OCI-M1 (cell line): Measurements from ENCODE around the gene FABP6.
"Not testable (repeated sequence)": the region's sequence is repeated elsewhere in the genome, so short reads cannot be mapped to it uniquely, and the experiment has no call there.

ENCODE experiments used
- DNase-seq: peaks from one replicate; lab custom pipeline; 2025; lab: John Stamatoyannopoulos, UW

FABP6 gene

GRCh38 chr5:160221082-160221481 lies 8.2 kb upstream of the FABP6 start:
- no peak for DNase-seq

GRCh38 chr5:160227012-160227411 lies 2.3 kb upstream of the FABP6 start:
- no peak for DNase-seq

- DNase-seq: no peak
Observed at GRCh38 chr5:160230686-160231527, 1.6 kb downstream of the FABP6 start.

- no peak for DNase-seq
Observed at GRCh38 chr5:160231783-160232342, 2.6 kb downstream of the FABP6 start.

GRCh38 chr5:160233215-160233614 lies 3.9 kb downstream of the FABP6 start:
- DNase-seq: peak; percentile 28

GRCh38 chr5:160235731-160236130 lies 6.4 kb downstream of the FABP6 start:
- no peak for DNase-seq

- DNase-seq: no peak
Observed at GRCh38 chr5:160237571-160238093, 8.3 kb downstream of the FABP6 start.

GRCh38 chr5:160240350-160240749 lies 11.0 kb downstream of the FABP6 start:
- peak; percentile 70 for DNase-seq

GRCh38 chr5:160242145-160242544 lies 12.8 kb downstream of the FABP6 start:
- no peak for DNase-seq

- no peak for DNase-seq
Observed at GRCh38 chr5:160245506-160246086, 16.3 kb downstream of the FABP6 start.

- DNase-seq: not testable (repeated sequence)
Observed at GRCh38 chr5:160249570-160249969, 20.3 kb downstream of the FABP6 start.

- no peak for DNase-seq
Observed at GRCh38 chr5:160250226-160250625, 20.9 kb downstream of the FABP6 start.

GRCh38 chr5:160250826-160251225 lies 21.5 kb downstream of the FABP6 start:
- DNase-seq: no peak

- no peak for DNase-seq
Observed at GRCh38 chr5:160251406-160252155, 22.3 kb downstream of the FABP6 start.

- DNase-seq: no peak
Observed at GRCh38 chr5:160252916-160253315, 23.6 kb downstream of the FABP6 start.

GRCh38 chr5:160253441-160253840 lies 24.1 kb downstream of the FABP6 start:
- DNase-seq: no peak

GRCh38 chr5:160254706-160255105 lies 25.4 kb downstream of the FABP6 start:
- DNase-seq: no peak

GRCh38 chr5:160259341-160259740 lies 30.0 kb downstream of the FABP6 start:
- DNase-seq: no peak

- DNase-seq: no peak
Observed at GRCh38 chr5:160260006-160260775, 30.9 kb downstream of the FABP6 start.

- peak; percentile 97 for DNase-seq
Observed at GRCh38 chr5:160260881-160261815, 31.8 kb downstream of the FABP6 start.
